AG10803 (cell line): ENCODE data around the gene ST6GALNAC3.
"Not testable (repeated sequence)": the region's sequence is repeated elsewhere in the genome, so short reads cannot be mapped to it uniquely, and the experiment has no call there.

ENCODE experiments used
- DNase-seq: peaks from one replicate; pipeline ENCODE4 v3.0.0; 2010; ENCODE audit warnings: low read depth
- H3K4me3 ChIP-seq: 2 replicates; pipeline ENCODE4 v1.5.1; 2011; ENCODE audit warnings: mild to moderate bottlenecking, low read length, control low read depth
- CTCF ChIP-seq: conservative IDR thresholded peaks from 2 replicates; pipeline ENCODE4 v1.5.1; 2011; ENCODE audit warnings: mild to moderate bottlenecking, low read length, control low read depth, inconsistent platforms

The ST6GALNAC3 gene

GRCh38 chr1:76038287-76039004 is 36.1 kb upstream of the ST6GALNAC3 start:
- H3K4me3 ChIP-seq = no peak overlapping the region
- no peak for TF ChIP-seq CTCF
- peak; percentile 6 for DNase-seq

DNA sequence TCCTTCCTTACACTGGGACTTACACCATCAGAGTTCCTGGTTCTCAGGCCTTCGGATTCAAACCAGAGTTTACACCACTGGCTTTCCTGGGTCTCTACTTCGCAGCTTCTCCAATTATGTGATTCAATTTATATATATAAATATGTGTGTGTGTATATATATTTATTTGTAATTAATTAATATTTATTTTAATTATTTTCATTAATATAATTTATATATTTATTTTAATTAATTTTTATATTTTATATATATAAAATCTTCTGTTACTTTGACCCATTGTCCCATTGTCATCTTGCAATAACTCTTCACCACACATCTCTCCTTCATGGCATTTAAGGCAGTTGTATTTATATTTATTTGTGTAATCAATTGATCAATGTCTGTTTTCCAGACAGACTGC is 28.4 kb upstream of the ST6GALNAC3 start:
- DNase-seq = no peak
- TF ChIP-seq CTCF = no peak
- no peak overlapping the region for H3K4me3 ChIP-seq

DNA sequence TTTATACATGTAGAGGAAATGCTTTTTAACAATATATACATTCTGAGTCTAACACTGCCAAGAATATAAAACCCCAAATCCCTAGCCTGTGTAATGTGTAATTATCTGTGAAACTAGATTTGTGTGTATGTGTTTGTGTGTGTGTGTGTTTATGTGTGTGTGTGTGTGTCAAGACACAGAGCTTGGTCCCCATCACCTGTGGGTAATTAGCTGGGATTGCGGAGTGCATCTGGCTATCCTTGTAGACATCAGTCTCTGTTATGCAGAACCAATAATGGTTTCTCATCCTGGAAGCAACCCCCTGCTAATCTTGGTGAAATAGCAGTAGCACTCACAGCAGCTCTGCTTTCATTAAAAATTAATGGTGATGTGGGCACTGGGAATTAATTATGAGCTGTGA is 26.3 kb upstream of the ST6GALNAC3 start:
- H3K4me3 ChIP-seq = no peak overlapping the region
- no peak for DNase-seq
- TF ChIP-seq CTCF = no peak

DNA sequence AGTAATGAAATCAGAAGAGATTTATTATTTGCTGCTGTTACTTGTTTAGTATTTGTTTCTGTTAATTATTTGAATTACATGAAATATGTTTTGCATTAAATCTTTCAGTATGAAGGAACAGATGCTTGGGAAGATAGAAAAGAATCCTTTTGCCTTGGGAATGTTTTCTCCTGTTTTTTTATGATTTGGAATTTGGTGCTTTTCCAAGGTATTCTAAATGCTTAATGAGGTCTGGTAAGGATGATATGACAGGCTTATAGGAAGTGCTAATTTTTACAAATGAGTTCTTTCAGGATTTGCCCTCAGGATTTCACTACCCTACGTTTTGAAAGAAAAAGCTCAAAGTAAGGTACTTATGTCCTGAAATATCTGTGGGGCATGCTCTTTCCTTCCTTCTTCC is 25.6 kb upstream of the ST6GALNAC3 start:
- no peak for TF ChIP-seq CTCF
- DNase-seq = no peak
- H3K4me3 ChIP-seq = no peak overlapping the region

DNA sequence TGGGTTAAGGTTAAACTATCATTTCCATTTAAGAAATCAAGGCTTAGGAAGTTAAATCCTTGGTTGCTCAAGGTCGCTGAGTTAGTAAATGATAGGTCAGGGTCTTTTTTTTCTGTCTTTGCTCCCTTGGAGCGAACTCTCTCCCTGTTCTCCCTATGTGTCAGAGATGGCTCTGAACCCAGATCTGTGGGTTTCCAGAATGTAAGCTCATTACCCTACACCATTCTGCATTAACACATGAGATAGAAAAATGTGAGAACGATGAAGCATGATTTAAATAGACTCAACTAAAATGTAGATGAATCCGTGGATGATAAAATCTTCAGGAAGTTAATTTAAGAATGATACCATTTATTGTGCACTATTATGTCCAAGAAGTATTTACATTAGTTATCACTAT is 25.0 kb upstream of the ST6GALNAC3 start:
- TF ChIP-seq CTCF = no peak
- DNase-seq = no peak
- H3K4me3 ChIP-seq = no peak overlapping the region

DNA sequence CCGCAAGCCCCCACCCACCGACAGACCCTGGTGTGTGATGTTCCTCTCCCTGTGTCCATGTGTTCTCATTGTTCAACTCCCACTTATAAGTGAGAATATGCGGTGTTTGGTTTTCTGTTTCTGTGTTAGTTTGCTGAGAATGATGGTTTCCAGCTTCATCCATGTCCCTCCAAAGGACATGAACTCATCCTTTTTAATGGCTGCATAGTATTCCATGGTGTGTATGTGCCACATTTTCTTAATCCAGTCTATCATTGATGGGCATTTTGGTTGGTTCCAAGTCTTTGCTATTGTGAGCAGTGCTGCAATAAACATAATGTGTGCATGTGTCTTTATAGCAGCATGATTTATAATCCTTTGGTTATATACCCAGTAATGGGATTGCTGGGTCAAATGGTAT is 24.5 kb upstream of the ST6GALNAC3 start:
- not testable (repeated sequence) for DNase-seq, H3K4me3 ChIP-seq

- TF ChIP-seq CTCF = no peak
- H3K4me3 ChIP-seq = no peak overlapping the region
- DNase-seq = no peak
Observed at GRCh38 chr1:76053021-76053420, 21.5 kb upstream of the ST6GALNAC3 start.
